Trophoblast cell (in vitro differentiated cells and primary cell): ENCODE data around the gene AUTS2.

ENCODE experiments used
- DNase-seq, 2 donors: peaks; one replicate each; pipeline ENCODE4 v3.0.0-alpha.2; 2016
- H2AFZ ChIP-seq: 2 replicates; pipeline ENCODE4 v1.6.1; 2013; ENCODE audit warnings: low read length, moderate library complexity, mild to moderate bottlenecking; ENCODE audit not compliant: insufficient read depth, poor library complexity
- H2AK5ac ChIP-seq: 2 replicates; pipeline ENCODE4 v1.6.1; 2013; ENCODE audit warnings: mild to moderate bottlenecking, low read length
- H2BK120ac ChIP-seq: 2 replicates; pipeline ENCODE4 v1.6.1; 2013; ENCODE audit warnings: low read length, mild to moderate bottlenecking, moderate library complexity; ENCODE audit not compliant: insufficient read depth, poor library complexity
- H2BK12ac ChIP-seq: 2 replicates; pipeline ENCODE4 v1.6.1; 2013; ENCODE audit warnings: mild to moderate bottlenecking, low read length, moderate library complexity
- H2BK5ac ChIP-seq: 2 replicates; pipeline ENCODE4 v1.6.1; 2013; ENCODE audit warnings: low read length, low read depth, moderate library complexity, mild to moderate bottlenecking; ENCODE audit not compliant: poor library complexity
- H3K14ac ChIP-seq: 2 replicates; pipeline ENCODE4 v1.6.1; 2013; ENCODE audit warnings: mild to moderate bottlenecking, low read length
- H3K18ac ChIP-seq: 2 replicates; pipeline ENCODE4 v1.6.1; 2013; ENCODE audit warnings: mild to moderate bottlenecking, low read length
- H3K23ac ChIP-seq: 2 replicates; pipeline ENCODE4 v1.6.1; 2013; ENCODE audit warnings: low read length
- H3K27ac ChIP-seq: 2 replicates; pipeline ENCODE4 v1.5.1; 2013; ENCODE audit warnings: low read depth, mild to moderate bottlenecking, inconsistent platforms, low read length, moderate library complexity
- H3K27me3 ChIP-seq: 2 replicates; pipeline ENCODE4 v1.6.1; 2013; ENCODE audit warnings: inconsistent platforms, mild to moderate bottlenecking, low read length, moderate library complexity; ENCODE audit not compliant: insufficient read depth
- H3K36me3 ChIP-seq, 2 experiments: 1 replicate in 1 of 2; 2 replicates in 1 of 2; pipeline ENCODE4 v1.6.1; 2013; ENCODE audit warnings: low read length in 2 of 2, mild to moderate bottlenecking in 2 of 2, moderate library complexity in 1 of 2; ENCODE audit not compliant: insufficient read depth in 2 of 2, control insufficient read depth in 1 of 2
- H3K4ac ChIP-seq: 2 replicates; pipeline ENCODE4 v1.6.1; 2013; ENCODE audit warnings: low read depth, mild to moderate bottlenecking, low read length, moderate library complexity
- H3K4me1 ChIP-seq, 2 experiments: 1 replicate in 1 of 2; 2 replicates in 1 of 2; pipeline ENCODE4 v1.6.1; 2013; ENCODE audit warnings: low read length in 2 of 2, mild to moderate bottlenecking in 2 of 2, moderate library complexity in 1 of 2; ENCODE audit not compliant: insufficient read depth in 2 of 2, control insufficient read depth in 1 of 2
- H3K4me2 ChIP-seq: 2 replicates; pipeline ENCODE4 v1.6.1; 2013; ENCODE audit warnings: inconsistent platforms, mild to moderate bottlenecking, low read length, moderate library complexity
- H3K4me3 ChIP-seq: 2 replicates; pipeline ENCODE4 v1.5.1; 2013; ENCODE audit warnings: mild to moderate bottlenecking, low read depth, low read length, inconsistent platforms
- H3K79me1 ChIP-seq: one replicate; pipeline ENCODE4 v1.6.1; 2013; ENCODE audit warnings: low read length
- H3K79me2 ChIP-seq: 2 replicates; pipeline ENCODE4 v1.6.1; 2013; ENCODE audit warnings: low read length, mild to moderate bottlenecking; ENCODE audit not compliant: control insufficient read depth, insufficient read depth, poor library complexity
- H3K9ac ChIP-seq: 2 replicates; pipeline ENCODE4 v1.6.1; 2013; ENCODE audit warnings: mild to moderate bottlenecking, low read length
- H3K9me3 ChIP-seq: 2 replicates; pipeline ENCODE4 v1.6.1; 2013; ENCODE audit warnings: low read depth, mild to moderate bottlenecking, control low read depth, inconsistent platforms, low read length; ENCODE audit not compliant: insufficient read depth
- H4K12ac ChIP-seq: 2 replicates; pipeline ENCODE4 v1.6.1; 2013; ENCODE audit warnings: low read depth, mild to moderate bottlenecking, low read length, moderate library complexity
- H4K8ac ChIP-seq: 2 replicates; pipeline ENCODE4 v1.6.1; 2013; ENCODE audit warnings: low read depth, mild to moderate bottlenecking, low read length, moderate library complexity
- H4K91ac ChIP-seq: one replicate; pipeline ENCODE4 v1.6.1; 2013; ENCODE audit warnings: low read depth, mild to moderate bottlenecking, low read length, moderate library complexity
- WGBS: extraction: QIAGEN DNeasy Blood & Tissue Kit; methylation state at CpG from one replicate; pipeline ENCODE4 v1.1.7; 2013; ENCODE audit warnings: missing lambda C conversion rate; ENCODE audit not compliant: insufficient read length, insufficient coverage; ENCODE audit errors: extremely low coverage; 5-methylcytosine and 5-hydroxymethylcytosine counted together

AUTS2 gene

DNA sequence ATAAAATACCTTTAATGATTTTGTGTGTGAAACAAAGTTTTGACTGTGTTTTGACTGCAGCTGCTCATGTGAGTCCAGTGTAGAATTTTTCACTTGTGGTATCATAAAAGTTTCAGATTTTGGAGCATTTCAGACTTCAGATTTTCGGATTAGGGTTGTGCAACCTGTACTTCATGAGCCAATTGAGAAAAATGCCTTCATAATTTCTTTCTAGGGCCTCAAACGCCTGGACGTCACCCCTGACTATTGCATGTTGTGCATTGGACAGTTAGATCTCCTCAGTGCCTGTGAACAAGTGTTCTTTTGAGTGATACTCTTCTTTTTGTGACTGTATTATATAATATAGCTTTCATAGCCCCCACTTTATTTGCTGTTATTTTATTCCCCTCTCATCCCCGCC lies 161.1 kb downstream of the AUTS2 start:
- Histone ChIP-seq H4K8ac (no peak overlapping the region), H2BK120ac (no peak overlapping the region), H4K91ac (no peak overlapping the region), H2AFZ (no peak overlapping the region), H3K4ac (no peak overlapping the region), H2AK5ac (no peak overlapping the region), H3K4me1 (peaks cover 0 to 4% of the 10 kb centered on the region in 2 experiments), H3K23ac (no peak overlapping the region), H3K4me3 (no peak overlapping the region), H4K12ac (no peak overlapping the region), H3K9ac (no peak overlapping the region), H3K9me3 (no peaks in the 10 kb centered on the region), H3K79me1 (no peaks in the 10 kb centered on the region), H3K27me3 (no peaks in the 10 kb centered on the region), H2BK12ac (no peak overlapping the region), H3K14ac (no peak overlapping the region), H2BK5ac (no peak overlapping the region), H3K36me3 (no peaks in the 10 kb centered on the region), H3K27ac (no peak overlapping the region), H3K18ac (no peak overlapping the region), H3K79me2 (no peaks in the 10 kb centered on the region), H3K4me2 (no peak overlapping the region)
- no CpG with 5 or more reads among the region's 4 CpGs for WGBS
- peak; percentile 42 to 78 for DNase-seq

DNA sequence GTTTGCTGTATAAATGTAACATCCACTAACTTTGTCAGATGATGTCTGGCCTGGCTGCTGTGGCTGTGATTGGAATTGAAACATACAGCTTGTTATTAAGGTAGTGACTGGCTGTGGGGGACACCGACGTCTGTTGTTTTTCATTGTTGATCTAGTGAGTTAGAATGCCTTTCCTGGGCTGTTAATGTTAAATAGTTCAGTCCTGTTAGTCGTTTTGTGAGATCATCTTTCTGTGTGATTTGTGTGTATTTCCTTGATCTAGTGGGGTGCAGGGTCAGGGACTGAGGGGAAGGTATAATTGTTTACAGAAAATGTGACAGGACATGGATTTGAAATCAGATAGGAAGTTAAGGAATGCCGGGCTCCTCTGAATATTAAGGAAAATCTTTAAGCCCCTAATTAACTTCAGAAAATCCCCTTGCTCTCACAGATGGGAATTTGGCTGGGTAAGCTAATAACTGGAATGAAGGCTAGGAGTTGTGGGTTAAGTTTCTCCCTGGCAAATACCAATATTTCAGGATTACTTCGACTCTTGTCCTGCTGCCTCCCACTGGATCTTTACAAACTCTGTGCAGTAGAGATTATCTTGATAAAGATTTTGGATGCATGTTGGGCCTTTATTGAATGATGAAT lies 163.1 kb downstream of the AUTS2 start:
- Histone ChIP-seq H3K18ac (no peak overlapping the region), H3K27ac (no peak overlapping the region), H3K36me3 (no peaks in the 10 kb centered on the region), H3K4me1 (peaks cover 0 to 2% of the 10 kb centered on the region in 2 experiments), H2AK5ac (no peak overlapping the region), H2BK120ac (no peak overlapping the region), H4K8ac (no peak overlapping the region), H3K79me1 (no peaks in the 10 kb centered on the region), H3K9me3 (no peaks in the 10 kb centered on the region), H2BK5ac (no peak overlapping the region), H3K79me2 (no peaks in the 10 kb centered on the region), H2BK12ac (no peak overlapping the region), H4K12ac (no peak overlapping the region), H3K4me3 (no peak overlapping the region), H3K9ac (no peak overlapping the region), H2AFZ (no peak overlapping the region), H4K91ac (no peak overlapping the region), H3K4ac (no peak overlapping the region), H3K14ac (no peak overlapping the region), H3K23ac (no peak overlapping the region), H3K4me2 (no peak overlapping the region), H3K27me3 (no peaks in the 10 kb centered on the region)
- DNase-seq = no peak
- no CpG with 5 or more reads among the region's 5 CpGs for WGBS

DNA sequence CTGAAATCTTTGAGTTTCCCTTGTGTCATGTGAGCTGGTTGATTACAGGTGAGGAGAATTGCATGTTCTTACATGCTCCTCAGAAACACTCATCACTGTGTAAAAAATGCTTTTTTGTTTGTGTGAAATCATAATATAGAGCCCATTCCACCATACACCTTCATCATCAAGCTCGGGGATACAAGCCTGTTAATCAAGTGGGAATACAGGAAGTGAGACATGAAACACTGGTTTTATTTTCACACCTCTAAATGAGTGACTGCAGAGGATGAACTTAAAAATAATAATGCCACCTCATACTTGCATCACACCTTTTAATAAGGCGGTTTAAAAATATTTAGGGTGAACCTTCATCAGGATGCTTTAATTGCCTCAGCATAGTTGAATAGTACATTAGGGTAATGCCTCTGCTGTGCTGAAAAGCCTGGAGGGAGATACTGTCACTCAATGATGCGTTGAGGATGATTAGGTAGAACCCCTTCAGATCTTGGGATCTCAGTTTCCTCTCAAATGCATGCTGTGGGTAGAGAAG lies 164.6 kb downstream of the AUTS2 start:
- Histone ChIP-seq H3K27me3 (no peaks in the 10 kb centered on the region), H3K4me2 (no peak overlapping the region), H3K27ac (no peak overlapping the region), H3K4me1 (no peaks in the 10 kb centered on the region), H4K8ac (no peak overlapping the region), H4K12ac (no peak overlapping the region), H3K4me3 (no peak overlapping the region), H4K91ac (no peak overlapping the region), H3K23ac (no peak overlapping the region), H3K79me2 (no peaks in the 10 kb centered on the region), H3K9ac (no peak overlapping the region), H3K14ac (no peak overlapping the region), H3K4ac (no peak overlapping the region), H2BK120ac (no peak overlapping the region), H3K9me3 (no peaks in the 10 kb centered on the region), H2AFZ (no peak overlapping the region), H2AK5ac (no peak overlapping the region), H2BK12ac (no peak overlapping the region), H3K36me3 (no peaks in the 10 kb centered on the region), H2BK5ac (no peak overlapping the region), H3K79me1 (no peaks in the 10 kb centered on the region), H3K18ac (no peak overlapping the region)
- DNase-seq = no peak
- no CpG with 5 or more reads among the region's 3 CpGs for WGBS

DNA sequence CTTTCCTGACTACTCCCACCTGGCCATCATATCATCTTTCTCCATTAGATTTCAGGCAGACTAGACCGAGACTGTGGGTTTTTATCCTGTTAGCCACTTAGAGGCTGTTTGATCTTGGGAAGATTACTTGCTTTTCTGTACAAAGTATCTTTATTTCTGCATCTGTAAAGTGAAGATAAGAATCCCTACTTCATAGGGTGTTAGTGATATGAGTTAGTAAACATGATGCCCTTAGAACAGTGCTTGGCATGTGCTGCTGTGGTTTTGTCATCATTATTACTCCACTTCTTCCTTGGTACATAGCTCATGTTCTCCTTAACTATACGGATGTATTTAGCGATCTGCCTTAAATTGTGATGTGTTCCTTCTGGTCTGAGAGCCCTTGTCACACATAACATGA lies 165.2 kb downstream of the AUTS2 start:
- H3K4me1 ChIP-seq = no peaks in the 10 kb centered on the region
- H3K4me3 ChIP-seq = no peak overlapping the region
- no peak for DNase-seq
- H3K36me3 ChIP-seq = no peaks in the 10 kb centered on the region
- H3K4me2 ChIP-seq = no peak overlapping the region
- no peak overlapping the region for H3K14ac ChIP-seq
- H2AK5ac ChIP-seq = no peak overlapping the region
- no peaks in the 10 kb centered on the region for H3K79me1 ChIP-seq
- H2BK120ac ChIP-seq = no peak overlapping the region
- H3K79me2 ChIP-seq = no peaks in the 10 kb centered on the region
- no peak overlapping the region for H4K12ac ChIP-seq
- H3K27me3 ChIP-seq = no peaks in the 10 kb centered on the region
- WGBS = no CpG with 5 or more reads among the region's 3 CpGs
- H3K23ac ChIP-seq = no peak overlapping the region
- H2BK5ac ChIP-seq = no peak overlapping the region
- H3K27ac ChIP-seq = no peak overlapping the region
- no peak overlapping the region for H4K8ac ChIP-seq
- H3K9ac ChIP-seq = no peak overlapping the region
- no peak overlapping the region for H2AFZ ChIP-seq
- H3K9me3 ChIP-seq = no peaks in the 10 kb centered on the region
- H2BK12ac ChIP-seq = no peak overlapping the region
- no peak overlapping the region for H3K4ac ChIP-seq
- H3K18ac ChIP-seq = no peak overlapping the region
- no peak overlapping the region for H4K91ac ChIP-seq
